ENCODE measurements around the gene VPS4A. TPM values are rescaled to one million over a fixed set of nuclear protein-coding genes. Genes with fewer than 3 reads are reported as not detected.
A peak's percentile ranks its signal among the peaks of the same experiment; 100 is the strongest.
"Not testable (repeated sequence)": the region's sequence is repeated elsewhere in the genome, so short reads cannot be mapped to it uniquely, and the experiment has no call there.

The VPS4A gene
- total and polyA plus RNA-seq, 3 donors from 2014 or later: 31.9 to 43.1 (median 39.8) TPM

DNA sequence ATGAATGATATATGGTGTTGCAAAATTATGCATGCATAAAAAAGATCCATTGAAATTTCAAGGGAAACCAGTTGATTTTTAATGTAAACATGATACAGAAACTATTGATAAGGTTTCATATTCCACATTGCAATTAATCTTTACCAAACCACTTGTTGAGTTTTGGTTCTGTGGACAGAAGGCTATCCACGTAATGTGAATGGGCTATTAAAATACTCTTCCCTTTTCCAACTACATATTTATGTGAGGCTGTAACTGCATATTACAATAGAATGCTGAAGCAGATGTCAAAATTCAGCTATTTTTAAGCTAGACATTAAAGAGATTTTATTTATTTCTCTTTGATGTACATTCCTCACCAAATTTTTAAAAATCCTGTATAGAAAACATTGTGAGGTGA is 33.7 kb upstream of the VPS4A start:
- no peak overlapping the region for H3K4me3 ChIP-seq
- no peaks in the 10 kb centered on the region for H3K27me3 ChIP-seq
- TF ChIP-seq, protein P1, sequence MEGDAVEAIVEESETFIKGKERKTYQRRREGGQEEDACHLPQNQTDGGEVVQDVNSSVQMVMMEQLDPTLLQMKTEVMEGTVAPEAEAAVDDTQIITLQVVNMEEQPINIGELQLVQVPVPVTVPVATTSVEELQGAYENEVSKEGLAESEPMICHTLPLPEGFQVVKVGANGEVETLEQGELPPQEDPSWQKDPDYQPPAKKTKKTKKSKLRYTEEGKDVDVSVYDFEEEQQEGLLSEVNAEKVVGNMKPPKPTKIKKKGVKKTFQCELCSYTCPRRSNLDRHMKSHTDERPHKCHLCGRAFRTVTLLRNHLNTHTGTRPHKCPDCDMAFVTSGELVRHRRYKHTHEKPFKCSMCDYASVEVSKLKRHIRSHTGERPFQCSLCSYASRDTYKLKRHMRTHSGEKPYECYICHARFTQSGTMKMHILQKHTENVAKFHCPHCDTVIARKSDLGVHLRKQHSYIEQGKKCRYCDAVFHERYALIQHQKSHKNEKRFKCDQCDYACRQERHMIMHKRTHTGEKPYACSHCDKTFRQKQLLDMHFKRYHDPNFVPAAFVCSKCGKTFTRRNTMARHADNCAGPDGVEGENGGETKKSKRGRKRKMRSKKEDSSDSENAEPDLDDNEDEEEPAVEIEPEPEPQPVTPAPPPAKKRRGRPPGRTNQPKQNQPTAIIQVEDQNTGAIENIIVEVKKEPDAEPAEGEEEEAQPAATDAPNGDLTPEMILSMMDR (IDR thresholded peaks at IDR 0.05): no peak
- no peak for TF ChIP-seq POLR2A (IDR thresholded peaks at IDR 0.05)
- no peaks in the 10 kb centered on the region for H3K36me3 ChIP-seq (ENCODE audit: low read depth, missing control alignments)
- WGBS, 2 donors: 51 to 69% methylated on average over 1 of the region's 1 CpG
- H3K4me1 ChIP-seq: peaks cover 10% of the 10 kb centered on the region
- DNase-seq: no peak
- no peak overlapping the region for H3K27ac ChIP-seq
- intact Hi-C loops (cut with DNase I; ENCODE audit: low total_unique reads): no loop called here
- no peaks in the 10 kb centered on the region for H3K9me3 ChIP-seq

DNA sequence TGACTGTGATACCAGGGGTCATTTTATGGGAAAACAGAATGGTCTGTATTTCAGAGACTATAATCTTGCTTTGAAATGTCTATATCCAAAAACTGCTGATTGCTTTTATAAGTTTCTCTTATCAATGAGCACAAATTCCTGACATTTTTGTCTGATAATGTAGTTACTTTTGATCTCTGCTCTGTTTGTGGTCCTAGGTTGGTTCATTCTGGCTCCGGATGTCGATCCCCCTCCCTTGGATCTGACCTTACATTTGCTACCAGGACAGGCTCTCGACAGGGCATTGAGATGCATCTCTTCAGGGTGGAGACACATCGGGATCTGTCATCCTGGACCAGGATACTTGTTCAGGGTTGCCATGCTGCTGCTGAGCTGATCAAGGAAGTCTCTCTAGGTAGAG is 27.3 kb upstream of the VPS4A start:
- WGBS, 2 donors: 45 to 63% methylated on average over 4 of the region's 4 CpGs
- Histone ChIP-seq H3K27ac (no peak overlapping the region), H3K4me1 (peaks cover 7% of the 10 kb centered on the region), H3K36me3 (ENCODE audit: low read depth, missing control alignments) (no peaks in the 10 kb centered on the region), H3K4me3 (no peak overlapping the region), H3K9me3 (no peaks in the 10 kb centered on the region), H3K27me3 (no peaks in the 10 kb centered on the region)
- no peak for TF ChIP-seq POLR2A (IDR thresholded peaks at IDR 0.05)
- TF ChIP-seq, protein P1 (IDR thresholded peaks at IDR 0.05): no peak
- intact Hi-C loops (cut with DNase I; ENCODE audit: low total_unique reads): no loop called here
- DNase-seq: no peak

DNA sequence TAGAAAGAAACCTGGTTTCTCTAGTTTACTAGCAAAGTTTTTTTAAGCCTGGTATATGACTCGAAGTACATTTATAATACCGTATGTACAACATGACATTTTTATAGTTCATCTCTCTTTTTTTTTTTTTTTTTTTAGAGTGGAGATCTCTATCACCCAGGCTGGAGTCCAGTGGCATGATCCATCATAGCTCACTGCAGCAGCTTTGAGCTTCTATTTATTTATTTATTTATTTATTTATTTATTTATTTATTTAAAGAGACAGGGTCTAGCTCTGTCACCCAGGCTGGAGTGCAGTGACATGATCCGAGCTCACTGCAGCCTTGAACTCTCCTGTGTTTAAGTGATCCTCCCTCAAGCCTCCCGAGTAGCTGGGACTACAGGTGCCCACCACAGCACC is 25.9 kb upstream of the VPS4A start:
- TF ChIP-seq POLR2A (IDR thresholded peaks at IDR 0.05): no peak
- TF ChIP-seq, protein P1 (IDR thresholded peaks at IDR 0.05): no peak
- no peaks in the 10 kb centered on the region for H3K36me3 ChIP-seq (ENCODE audit: low read depth, missing control alignments)
- DNase-seq: no peak
- 88 to 90% methylated on average over 4 of the region's 4 CpGs for WGBS, 2 donors
- intact Hi-C loops (cut with DNase I; ENCODE audit: low total_unique reads): loop anchor here (5.0 kb wide), 1 partner anchor 133 kb away; no protein-coding TSS in a partner anchor
- no peak overlapping the region for H3K4me3 ChIP-seq
- peaks cover 7% of the 10 kb centered on the region for H3K4me1 ChIP-seq
- no peaks in the 10 kb centered on the region for H3K9me3 ChIP-seq
- no peak overlapping the region for H3K27ac ChIP-seq
- no peaks in the 10 kb centered on the region for H3K27me3 ChIP-seq

DNA sequence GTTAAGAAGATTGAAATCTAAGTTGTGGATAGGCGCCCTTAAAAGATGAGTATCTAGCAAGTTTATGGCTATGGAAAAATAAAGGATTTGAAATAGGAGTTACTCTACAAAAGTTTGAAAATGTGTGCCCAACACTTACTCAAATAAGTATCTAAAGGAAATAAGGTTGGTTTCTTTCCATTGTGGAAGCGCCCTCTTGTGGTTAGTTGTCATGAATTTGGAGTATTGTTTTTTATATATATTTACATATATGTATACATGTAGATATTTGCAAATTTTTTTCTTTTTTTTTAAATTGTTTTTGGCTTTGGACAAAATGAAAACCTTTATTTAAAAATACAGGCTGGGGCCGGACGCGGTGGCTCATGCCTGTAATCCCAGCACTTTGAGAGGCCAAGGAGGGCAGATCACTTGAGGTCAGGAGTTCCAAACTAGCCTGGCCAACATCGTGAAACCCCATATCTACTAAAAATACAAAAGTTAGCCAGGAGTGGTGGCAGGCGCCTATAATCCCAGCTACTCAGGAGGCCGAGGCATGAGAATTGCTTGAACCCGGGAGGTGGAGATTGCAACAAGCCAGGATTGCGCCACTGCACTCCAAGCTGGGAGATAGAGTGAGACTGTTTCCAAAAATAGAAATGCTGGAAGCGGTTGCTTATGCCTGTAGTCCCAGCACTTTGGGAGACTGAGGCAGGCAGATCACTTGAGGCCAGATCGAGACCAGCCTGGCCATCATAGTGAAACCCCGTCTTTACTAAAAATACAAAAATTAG is 24.0 kb upstream of the VPS4A start:
- Histone ChIP-seq H3K4me1 (peaks cover 7% of the 10 kb centered on the region), H3K9me3 (no peaks in the 10 kb centered on the region), H3K4me3 (no peak overlapping the region), H3K27me3 (no peaks in the 10 kb centered on the region), H3K27ac (no peak overlapping the region), H3K36me3 (ENCODE audit: low read depth, missing control alignments) (no peaks in the 10 kb centered on the region)
- TF ChIP-seq, protein P1 (IDR thresholded peaks at IDR 0.05): peak; percentile 30 to 70 (median 45)
- TF ChIP-seq POLR2A (IDR thresholded peaks at IDR 0.05): no peak
- peak; percentile 55 for DNase-seq
- intact Hi-C loops (cut with DNase I; ENCODE audit: low total_unique reads): loop anchor here (5.0 kb wide), 1 partner anchor 135 kb away; no protein-coding TSS in a partner anchor
- WGBS, 2 donors: 57 to 60% methylated on average over 13 of the region's 13 CpGs

DNA sequence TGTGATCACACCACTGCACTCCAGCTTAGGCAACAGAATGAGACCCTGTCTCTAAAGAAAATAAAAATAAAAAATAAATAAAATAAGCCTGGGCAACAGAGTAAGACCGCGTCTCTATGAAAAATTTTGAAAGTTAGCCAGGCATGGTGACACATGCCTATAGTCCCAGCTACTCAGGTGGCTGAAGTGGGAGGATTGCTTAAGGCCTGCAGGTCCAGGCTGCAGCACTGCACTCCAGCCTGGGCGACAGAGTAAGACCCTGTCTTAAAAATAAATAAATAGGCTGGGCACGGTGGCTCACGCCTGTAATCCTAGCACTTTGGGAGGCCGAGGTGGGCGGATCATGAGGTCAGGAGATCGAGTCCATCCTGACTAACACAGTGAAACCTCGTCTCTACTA is 19.5 kb upstream of the VPS4A start:
- H3K27me3 ChIP-seq; H3K9me3 ChIP-seq; DNase-seq; H3K4me1 ChIP-seq; H3K36me3 ChIP-seq (ENCODE audit: low read depth, missing control alignments); H3K4me3 ChIP-seq; H3K27ac ChIP-seq; intact Hi-C loops (cut with DNase I; ENCODE audit: low total_unique reads): not testable (repeated sequence)
- 89 to 94% methylated on average over 9 of the region's 9 CpGs for WGBS, 2 donors

All from testis (tissue), 3 donors.